ENCODE data around the gene CRYGD.

The CRYGD gene

GRCh38 chr2:208083807-208084206 is 40.5 kb downstream of the CRYGD start:
- DNase-seq (ENCODE audit: low read depth in 3 of 3) = no peak

GRCh38 chr2:208077276-208077675 is 47.0 kb downstream of the CRYGD start:
- no peak for DNase-seq (ENCODE audit: low read depth in 3 of 3)

GRCh38 chr2:208074610-208075356 is 49.5 kb downstream of the CRYGD start:
- DNase-seq (ENCODE audit: low read depth in 3 of 3) = no peak

- peak; percentile 21 to 25 (median 21) for DNase-seq (ENCODE audit: low read depth in 3 of 3)
Measured at GRCh38 chr2:208072250-208072892, 52.0 kb downstream of the CRYGD start.

Data from stimulated activated CD4-positive, alpha-beta T cell treated with anti-CD3 and anti-CD28 coated beads, TNF-alpha, amount 100 ng/mL, for 48 hours (primary cell).